ENCODE data around the gene MAGEA4.

Gene MAGEA4

DNA sequence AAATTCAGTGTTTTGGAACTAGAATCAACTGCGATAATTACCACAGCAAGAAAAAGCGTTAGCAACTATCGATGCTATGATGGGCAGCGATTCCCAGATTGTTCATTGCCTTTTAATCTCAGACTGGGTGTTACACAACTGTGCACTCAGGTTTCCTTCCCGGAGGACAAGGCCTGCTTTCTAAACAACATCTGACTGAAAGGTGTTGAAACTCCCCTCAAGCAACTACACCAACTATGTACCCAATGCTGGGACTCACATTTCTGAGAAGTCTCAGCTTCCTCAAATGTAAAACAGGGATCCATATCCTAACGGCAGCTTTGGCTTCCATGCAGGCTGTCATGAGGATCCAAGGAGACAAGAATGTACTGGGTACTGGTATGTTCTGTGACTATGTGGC, 53.5 kb downstream of the MAGEA4 start:
- TF ChIP-seq, protein P1, sequence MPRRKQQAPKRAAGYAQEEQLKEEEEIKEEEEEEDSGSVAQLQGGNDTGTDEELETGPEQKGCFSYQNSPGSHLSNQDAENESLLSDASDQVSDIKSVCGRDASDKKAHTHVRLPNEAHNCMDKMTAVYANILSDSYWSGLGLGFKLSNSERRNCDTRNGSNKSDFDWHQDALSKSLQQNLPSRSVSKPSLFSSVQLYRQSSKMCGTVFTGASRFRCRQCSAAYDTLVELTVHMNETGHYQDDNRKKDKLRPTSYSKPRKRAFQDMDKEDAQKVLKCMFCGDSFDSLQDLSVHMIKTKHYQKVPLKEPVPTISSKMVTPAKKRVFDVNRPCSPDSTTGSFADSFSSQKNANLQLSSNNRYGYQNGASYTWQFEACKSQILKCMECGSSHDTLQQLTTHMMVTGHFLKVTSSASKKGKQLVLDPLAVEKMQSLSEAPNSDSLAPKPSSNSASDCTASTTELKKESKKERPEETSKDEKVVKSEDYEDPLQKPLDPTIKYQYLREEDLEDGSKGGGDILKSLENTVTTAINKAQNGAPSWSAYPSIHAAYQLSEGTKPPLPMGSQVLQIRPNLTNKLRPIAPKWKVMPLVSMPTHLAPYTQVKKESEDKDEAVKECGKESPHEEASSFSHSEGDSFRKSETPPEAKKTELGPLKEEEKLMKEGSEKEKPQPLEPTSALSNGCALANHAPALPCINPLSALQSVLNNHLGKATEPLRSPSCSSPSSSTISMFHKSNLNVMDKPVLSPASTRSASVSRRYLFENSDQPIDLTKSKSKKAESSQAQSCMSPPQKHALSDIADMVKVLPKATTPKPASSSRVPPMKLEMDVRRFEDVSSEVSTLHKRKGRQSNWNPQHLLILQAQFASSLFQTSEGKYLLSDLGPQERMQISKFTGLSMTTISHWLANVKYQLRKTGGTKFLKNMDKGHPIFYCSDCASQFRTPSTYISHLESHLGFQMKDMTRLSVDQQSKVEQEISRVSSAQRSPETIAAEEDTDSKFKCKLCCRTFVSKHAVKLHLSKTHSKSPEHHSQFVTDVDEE (CRISPR knock-in tag; IDR thresholded peaks at IDR 0.05) = no peak
- no peak for TF ChIP-seq ZNF8 (CRISPR knock-in tag; IDR thresholded peaks at IDR 0.05)
- no peak for TF ChIP-seq ESRRG (CRISPR knock-in tag; IDR thresholded peaks at IDR 0.05)
- TF ChIP-seq, protein P2, sequence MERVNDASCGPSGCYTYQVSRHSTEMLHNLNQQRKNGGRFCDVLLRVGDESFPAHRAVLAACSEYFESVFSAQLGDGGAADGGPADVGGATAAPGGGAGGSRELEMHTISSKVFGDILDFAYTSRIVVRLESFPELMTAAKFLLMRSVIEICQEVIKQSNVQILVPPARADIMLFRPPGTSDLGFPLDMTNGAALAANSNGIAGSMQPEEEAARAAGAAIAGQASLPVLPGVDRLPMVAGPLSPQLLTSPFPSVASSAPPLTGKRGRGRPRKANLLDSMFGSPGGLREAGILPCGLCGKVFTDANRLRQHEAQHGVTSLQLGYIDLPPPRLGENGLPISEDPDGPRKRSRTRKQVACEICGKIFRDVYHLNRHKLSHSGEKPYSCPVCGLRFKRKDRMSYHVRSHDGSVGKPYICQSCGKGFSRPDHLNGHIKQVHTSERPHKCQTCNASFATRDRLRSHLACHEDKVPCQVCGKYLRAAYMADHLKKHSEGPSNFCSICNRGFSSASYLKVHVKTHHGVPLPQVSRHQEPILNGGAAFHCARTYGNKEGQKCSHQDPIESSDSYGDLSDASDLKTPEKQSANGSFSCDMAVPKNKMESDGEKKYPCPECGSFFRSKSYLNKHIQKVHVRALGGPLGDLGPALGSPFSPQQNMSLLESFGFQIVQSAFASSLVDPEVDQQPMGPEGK (CRISPR knock-in tag; IDR thresholded peaks at IDR 0.05; ENCODE audit: borderline replicate concordance) = no peak
- TF ChIP-seq, protein P3, sequence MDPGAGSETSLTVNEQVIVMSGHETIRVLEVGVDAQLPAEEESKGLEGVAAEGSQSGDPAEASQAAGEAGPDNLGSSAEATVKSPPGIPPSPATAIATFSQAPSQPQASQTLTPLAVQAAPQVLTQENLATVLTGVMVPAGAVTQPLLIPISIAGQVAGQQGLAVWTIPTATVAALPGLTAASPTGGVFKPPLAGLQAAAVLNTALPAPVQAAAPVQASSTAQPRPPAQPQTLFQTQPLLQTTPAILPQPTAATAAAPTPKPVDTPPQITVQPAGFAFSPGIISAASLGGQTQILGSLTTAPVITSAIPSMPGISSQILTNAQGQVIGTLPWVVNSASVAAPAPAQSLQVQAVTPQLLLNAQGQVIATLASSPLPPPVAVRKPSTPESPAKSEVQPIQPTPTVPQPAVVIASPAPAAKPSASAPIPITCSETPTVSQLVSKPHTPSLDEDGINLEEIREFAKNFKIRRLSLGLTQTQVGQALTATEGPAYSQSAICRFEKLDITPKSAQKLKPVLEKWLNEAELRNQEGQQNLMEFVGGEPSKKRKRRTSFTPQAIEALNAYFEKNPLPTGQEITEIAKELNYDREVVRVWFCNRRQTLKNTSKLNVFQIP (CRISPR knock-in tag; IDR thresholded peaks at IDR 0.05; ENCODE audit: borderline replicate concordance, low read depth) = no peak
- TF ChIP-seq SNAI2 (CRISPR knock-in tag; IDR thresholded peaks at IDR 0.05) = no peak
- TF ChIP-seq ISL1 (CRISPR knock-in tag; IDR thresholded peaks at IDR 0.05) = no peak
- no peak for TF ChIP-seq BACH2 (CRISPR knock-in tag; IDR thresholded peaks at IDR 0.05; ENCODE audit: borderline replicate concordance)
- no peak for TF ChIP-seq PPARA (CRISPR knock-in tag; IDR thresholded peaks at IDR 0.05; ENCODE audit: borderline replicate concordance)
- TF ChIP-seq ARNTL (CRISPR knock-in tag; IDR thresholded peaks at IDR 0.05; ENCODE audit: borderline replicate concordance, low read depth) = no peak
- TF ChIP-seq OSR1 (CRISPR knock-in tag; IDR thresholded peaks at IDR 0.05) = no peak
- no peak for TF ChIP-seq ZC3H10 (CRISPR knock-in tag; IDR thresholded peaks at IDR 0.05)
- TF ChIP-seq TOX (CRISPR knock-in tag; IDR thresholded peaks at IDR 0.05; ENCODE audit: borderline replicate concordance) = no peak
- TF ChIP-seq, protein P4, sequence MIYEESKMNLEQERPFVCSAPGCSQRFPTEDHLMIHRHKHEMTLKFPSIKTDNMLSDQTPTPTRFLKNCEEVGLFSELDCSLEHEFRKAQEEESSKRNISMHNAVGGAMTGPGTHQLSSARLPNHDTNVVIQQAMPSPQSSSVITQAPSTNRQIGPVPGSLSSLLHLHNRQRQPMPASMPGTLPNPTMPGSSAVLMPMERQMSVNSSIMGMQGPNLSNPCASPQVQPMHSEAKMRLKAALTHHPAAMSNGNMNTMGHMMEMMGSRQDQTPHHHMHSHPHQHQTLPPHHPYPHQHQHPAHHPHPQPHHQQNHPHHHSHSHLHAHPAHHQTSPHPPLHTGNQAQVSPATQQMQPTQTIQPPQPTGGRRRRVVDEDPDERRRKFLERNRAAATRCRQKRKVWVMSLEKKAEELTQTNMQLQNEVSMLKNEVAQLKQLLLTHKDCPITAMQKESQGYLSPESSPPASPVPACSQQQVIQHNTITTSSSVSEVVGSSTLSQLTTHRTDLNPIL (CRISPR knock-in tag; IDR thresholded peaks at IDR 0.05; ENCODE audit: low read depth) = no peak
- TF ChIP-seq ZNF70 (CRISPR knock-in tag; IDR thresholded peaks at IDR 0.05) = no peak
- no peak for TF ChIP-seq RARB (CRISPR knock-in tag; IDR thresholded peaks at IDR 0.05)
- no peak for TF ChIP-seq ZNF565 (CRISPR knock-in tag; conservative IDR thresholded peaks at IDR 0.05; ENCODE audit: low read depth)
- no peak for TF ChIP-seq ZFP3 (CRISPR knock-in tag; IDR thresholded peaks at IDR 0.05)
- no peak for ATAC-seq

DNA sequence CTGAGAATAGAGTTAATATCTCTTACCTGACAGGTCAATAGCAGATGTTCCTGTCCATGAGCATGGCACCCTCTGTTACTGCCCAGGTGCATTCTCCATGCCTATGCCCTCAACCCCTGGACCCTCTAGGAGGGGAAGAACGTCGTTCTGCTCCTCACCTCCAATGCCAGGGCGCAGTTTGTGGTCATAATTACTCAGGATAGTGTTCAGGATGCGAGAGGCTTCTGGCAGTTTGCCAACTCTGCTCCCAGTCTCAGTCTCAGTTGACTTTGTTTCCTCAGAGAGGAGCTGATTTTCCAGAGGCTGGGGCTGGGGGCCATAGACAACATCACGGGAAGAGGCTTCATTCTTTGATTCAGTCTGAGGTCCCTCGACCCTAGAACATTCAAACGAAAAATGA, 57.3 kb downstream of the MAGEA4 start:
- ATAC-seq = no peak
- TF ChIP-seq ESRRG (CRISPR knock-in tag; IDR thresholded peaks at IDR 0.05) = no peak
- no peak for TF ChIP-seq ZNF565 (CRISPR knock-in tag; conservative IDR thresholded peaks at IDR 0.05; ENCODE audit: low read depth)
- TF ChIP-seq ZNF8 (CRISPR knock-in tag; IDR thresholded peaks at IDR 0.05) = no peak
- no peak for TF ChIP-seq ZC3H10 (CRISPR knock-in tag; IDR thresholded peaks at IDR 0.05)
- TF ChIP-seq, protein P2 (CRISPR knock-in tag; IDR thresholded peaks at IDR 0.05; ENCODE audit: borderline replicate concordance) = no peak
- TF ChIP-seq, protein P5, sequence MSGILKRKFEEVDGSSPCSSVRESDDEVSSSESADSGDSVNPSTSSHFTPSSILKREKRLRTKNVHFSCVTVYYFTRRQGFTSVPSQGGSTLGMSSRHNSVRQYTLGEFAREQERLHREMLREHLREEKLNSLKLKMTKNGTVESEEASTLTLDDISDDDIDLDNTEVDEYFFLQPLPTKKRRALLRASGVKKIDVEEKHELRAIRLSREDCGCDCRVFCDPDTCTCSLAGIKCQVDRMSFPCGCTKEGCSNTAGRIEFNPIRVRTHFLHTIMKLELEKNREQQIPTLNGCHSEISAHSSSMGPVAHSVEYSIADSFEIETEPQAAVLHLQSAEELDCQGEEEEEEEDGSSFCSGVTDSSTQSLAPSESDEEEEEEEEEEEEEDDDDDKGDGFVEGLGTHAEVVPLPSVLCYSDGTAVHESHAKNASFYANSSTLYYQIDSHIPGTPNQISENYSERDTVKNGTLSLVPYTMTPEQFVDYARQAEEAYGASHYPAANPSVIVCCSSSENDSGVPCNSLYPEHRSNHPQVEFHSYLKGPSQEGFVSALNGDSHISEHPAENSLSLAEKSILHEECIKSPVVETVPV (CRISPR knock-in tag; IDR thresholded peaks at IDR 0.05) = no peak
- TF ChIP-seq GLIS3 (CRISPR knock-in tag; IDR thresholded peaks at IDR 0.05) = no peak
- TF ChIP-seq, protein P4 (CRISPR knock-in tag; IDR thresholded peaks at IDR 0.05; ENCODE audit: low read depth) = no peak
- no peak for TF ChIP-seq RARB (CRISPR knock-in tag; IDR thresholded peaks at IDR 0.05)
- TF ChIP-seq ARNTL (CRISPR knock-in tag; IDR thresholded peaks at IDR 0.05; ENCODE audit: borderline replicate concordance, low read depth) = no peak
- TF ChIP-seq, protein P3 (CRISPR knock-in tag; IDR thresholded peaks at IDR 0.05; ENCODE audit: borderline replicate concordance, low read depth) = no peak
- TF ChIP-seq ZFP30 (CRISPR knock-in tag; IDR thresholded peaks at IDR 0.05) = no peak
- TF ChIP-seq PPARA (CRISPR knock-in tag; IDR thresholded peaks at IDR 0.05; ENCODE audit: borderline replicate concordance) = no peak
- TF ChIP-seq OSR1 (CRISPR knock-in tag; IDR thresholded peaks at IDR 0.05) = no peak
- TF ChIP-seq ZNF70 (CRISPR knock-in tag; IDR thresholded peaks at IDR 0.05) = no peak
- no peak for TF ChIP-seq BACH2 (CRISPR knock-in tag; IDR thresholded peaks at IDR 0.05; ENCODE audit: borderline replicate concordance)
- no peak for TF ChIP-seq CSDC2 (CRISPR knock-in tag; IDR thresholded peaks at IDR 0.05)

Measured in SK-N-SH treated with all-trans-retinoic acid at 6 μM for 48 hours (cell line).